Activated B cell treated with CpG ODN at 0.5 μM for 24 hours (primary cell): Measurements from ENCODE around the gene TFPI. TPM values are rescaled to one million over a fixed set of nuclear protein-coding genes. Genes with fewer than 3 reads are reported as not detected.
"Not testable (repeated sequence)": the region's sequence is repeated elsewhere in the genome, so short reads cannot be mapped to it uniquely, and the experiment has no call there.

Experiments
- ATAC-seq: fragments of 200-7000 bp; cut with Tn5 transposase; one replicate; pipeline ENCODE4 v1.10.0; 2021; ENCODE audit warnings: low read depth, mild to moderate bottlenecking, moderate library complexity
- CTCF ChIA-PET: fragments of 350-600 bp; sonication (Branson Sonifier 250); formaldehyde crosslinking; loops from one replicate; lab custom pipeline; 2021; ENCODE audit warnings: antibody characterized with exemption; lab: Charles Lee
- POLR2A ChIA-PET: fragments of 350-600 bp; sonication (Branson Sonifier 250); formaldehyde crosslinking; loops from one replicate; lab custom pipeline; 2021; ENCODE audit warnings: antibody characterized with exemption; lab: Charles Lee
- DNase-seq: peaks from one replicate; pipeline ENCODE4 v3.0.0; 2022
- H3K27ac Mint-ChIP-seq: one replicate; pipeline ENCODE4 v1.8.0; 2020; ENCODE audit warnings: mixed read lengths
- H3K27me3 Mint-ChIP-seq: one replicate; pipeline ENCODE4 v1.8.0; 2021; ENCODE audit warnings: mixed read lengths
- H3K36me3 Mint-ChIP-seq: one replicate; pipeline ENCODE4 v1.8.0; 2021; ENCODE audit warnings: low read depth, mixed read lengths
- H3K4me1 Mint-ChIP-seq: one replicate; pipeline ENCODE4 v1.8.0; 2021; ENCODE audit warnings: mixed read lengths
- H3K4me3 Mint-ChIP-seq: one replicate; pipeline ENCODE4 v1.8.0; 2020; ENCODE audit warnings: mild to moderate bottlenecking, mixed read lengths
- H3K9me3 Mint-ChIP-seq: one replicate; pipeline ENCODE4 v1.8.0; 2020; ENCODE audit warnings: mixed read lengths
- CTCF ChIP-seq: fragments of 200-600 bp; IDR thresholded peaks from one replicate; pipeline ENCODE4 v1.8.0; 2022; ENCODE audit warnings: antibody characterized with exemption, mild to moderate bottlenecking
- intact Hi-C: fragments of 100-400 bp; cut with micrococcal nuclease; formaldehyde crosslinking; loops from one replicate; pipeline ENCODE4 v1.15.1; 2024
- total RNA-seq: library from RNA; stranded (reverse); gene quantifications from 2 replicates; pipeline ENCODE4 v1.2.3, GENCODE V29; 2022

The TFPI gene
- total RNA-seq, 1 donor from 2014 or later: not detected

GRCh38 chr2:187514930-187515329 lies 39.3 kb downstream of the TFPI start:
- no peak overlapping the region for H3K27ac Mint-ChIP-seq
- H3K9me3 Mint-ChIP-seq: no peaks in the 10 kb centered on the region
- no peak for TF ChIP-seq CTCF
- CTCF ChIA-PET: no interaction called here
- no peaks in the 10 kb centered on the region for H3K36me3 Mint-ChIP-seq
- POLR2A ChIA-PET: no interaction called here
- DNase-seq (no peak), ATAC-seq (no peak)
- no peaks in the 10 kb centered on the region for H3K27me3 Mint-ChIP-seq
- no peaks in the 10 kb centered on the region for H3K4me1 Mint-ChIP-seq
- intact Hi-C loops: no loop called here
- no peak overlapping the region for H3K4me3 Mint-ChIP-seq

GRCh38 chr2:187514235-187514829 lies 39.9 kb downstream of the TFPI start:
- H3K36me3 Mint-ChIP-seq, H3K4me1 Mint-ChIP-seq, H3K9me3 Mint-ChIP-seq, DNase-seq, intact Hi-C loops, H3K27ac Mint-ChIP-seq, H3K4me3 Mint-ChIP-seq, ATAC-seq, H3K27me3 Mint-ChIP-seq, CTCF ChIA-PET, POLR2A ChIA-PET: not testable (repeated sequence)

DNA sequence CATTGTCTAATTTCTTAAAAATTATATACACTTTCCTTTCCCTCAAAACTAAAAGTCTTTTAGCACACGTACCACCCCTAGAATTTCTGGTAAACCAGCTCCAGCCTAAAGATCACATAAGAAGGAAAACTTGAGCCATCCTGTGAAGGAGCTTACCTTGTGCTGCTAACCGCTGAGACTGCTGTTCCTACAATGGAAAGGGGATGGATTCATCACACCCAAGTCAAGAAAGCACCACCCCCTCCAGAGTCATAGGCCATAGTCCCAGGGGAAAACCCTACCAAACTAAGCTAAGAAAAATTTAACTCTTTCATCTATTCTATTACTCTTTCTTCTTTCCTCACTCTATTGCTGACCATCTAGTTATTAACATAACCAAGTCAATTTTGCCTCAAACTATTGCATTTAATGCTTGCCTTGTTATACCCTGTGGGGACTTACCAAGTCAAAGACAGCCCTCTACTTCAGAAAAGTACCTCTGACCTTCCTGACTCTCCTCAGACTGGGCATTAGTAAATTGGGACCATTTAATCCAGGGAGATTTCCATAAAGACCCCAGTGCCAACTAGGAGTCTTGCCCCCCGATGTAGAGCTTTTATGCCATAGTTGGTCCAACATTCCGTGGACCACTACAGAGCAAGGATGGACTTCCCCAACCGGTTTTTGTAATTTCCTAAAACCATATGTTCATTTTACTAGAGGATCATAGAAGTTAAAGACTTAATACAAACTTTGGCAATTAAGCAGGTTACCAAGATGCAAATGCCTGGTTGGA lies 40.6 kb downstream of the TFPI start:
- ATAC-seq, H3K27ac Mint-ChIP-seq, H3K9me3 Mint-ChIP-seq, H3K4me3 Mint-ChIP-seq, H3K36me3 Mint-ChIP-seq, H3K4me1 Mint-ChIP-seq, CTCF ChIA-PET, POLR2A ChIA-PET, intact Hi-C loops, H3K27me3 Mint-ChIP-seq, DNase-seq: not testable (repeated sequence)

DNA sequence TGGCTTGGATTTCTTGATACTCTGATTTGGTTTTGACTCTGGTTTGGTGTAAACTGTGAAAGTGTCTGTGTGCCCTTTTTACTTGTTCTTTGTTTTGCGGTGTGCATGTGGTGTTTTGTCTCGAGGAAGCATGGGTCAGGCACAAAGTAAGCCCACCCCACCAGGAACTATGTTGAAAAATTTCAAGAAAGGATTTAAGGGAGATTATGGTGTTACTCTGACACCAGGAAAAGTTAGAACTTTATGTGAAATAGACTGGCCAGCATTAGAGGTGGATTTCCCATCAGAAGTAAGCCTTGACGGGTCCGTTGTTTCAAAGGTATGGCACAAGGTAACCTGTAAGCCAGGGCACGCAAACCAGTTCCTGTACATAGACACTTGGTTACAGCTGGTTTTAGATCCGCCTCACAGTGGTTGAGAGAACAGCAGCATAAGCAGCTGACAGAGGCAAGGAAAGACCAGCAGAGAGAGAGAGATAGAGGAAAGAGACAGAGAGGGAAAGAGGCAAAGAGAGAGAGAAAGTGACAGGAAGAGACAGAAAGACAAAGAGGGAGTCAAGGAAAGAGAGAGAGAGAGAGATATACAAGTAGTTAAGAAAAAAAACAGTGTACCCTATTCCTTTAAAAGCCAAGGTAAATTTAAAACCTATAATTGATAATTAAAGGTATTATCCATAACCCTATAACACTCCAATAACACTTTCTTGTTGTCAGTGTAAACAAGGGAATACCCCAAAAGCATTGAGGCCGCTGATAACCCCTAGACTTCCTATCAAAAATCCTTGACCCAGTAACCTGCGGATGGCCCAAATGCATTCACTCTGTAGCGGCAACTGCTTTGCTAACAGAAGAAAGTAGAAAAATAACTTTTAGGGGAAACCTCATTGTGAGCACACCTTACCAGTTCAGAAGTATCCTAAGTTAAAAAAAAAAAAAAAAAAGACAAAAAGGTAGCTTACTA lies 42.6 kb downstream of the TFPI start:
- no peak overlapping the region for H3K4me3 Mint-ChIP-seq
- no peaks in the 10 kb centered on the region for H3K27me3 Mint-ChIP-seq

GRCh38 chr2:187510419-187511355 lies 43.5 kb downstream of the TFPI start:
- H3K9me3 Mint-ChIP-seq, H3K27ac Mint-ChIP-seq, intact Hi-C loops, H3K27me3 Mint-ChIP-seq, POLR2A ChIA-PET, DNase-seq, H3K4me1 Mint-ChIP-seq, CTCF ChIA-PET, ATAC-seq, H3K4me3 Mint-ChIP-seq, H3K36me3 Mint-ChIP-seq: not testable (repeated sequence)

More for the DNA sequence above, 42.6 kb downstream of the TFPI start:
- Mint-ChIP-seq H3K4me1 (no peaks in the 10 kb centered on the region), H3K36me3 (no peaks in the 10 kb centered on the region), H3K27ac (no peak overlapping the region), H3K9me3 (no peaks in the 10 kb centered on the region)
- ATAC-seq (no peak), DNase-seq (no peak)
- POLR2A ChIA-PET: no interaction called here
- intact Hi-C loops: no loop called here
- TF ChIP-seq CTCF: no peak
- CTCF ChIA-PET: no interaction called here
